GM18502 (cell line): ENCODE data around the gene NPDC1.
"Not testable (repeated sequence)": the region's sequence is repeated elsewhere in the genome, so short reads cannot be mapped to it uniquely, and the experiment has no call there.

ENCODE experiments used
- ATAC-seq: cut with Tn5 transposase; IDR thresholded peaks from one replicate; pipeline ENCODE4 v1.9.1; 2021; ENCODE audit warnings: mild to moderate bottlenecking; ENCODE audit not compliant: unreplicated experiment, poor library complexity

The NPDC1 gene

GRCh38 chr9:137042751-137043727, 2.9 kb downstream of the NPDC1 start:
- no peak for ATAC-seq

DNA sequence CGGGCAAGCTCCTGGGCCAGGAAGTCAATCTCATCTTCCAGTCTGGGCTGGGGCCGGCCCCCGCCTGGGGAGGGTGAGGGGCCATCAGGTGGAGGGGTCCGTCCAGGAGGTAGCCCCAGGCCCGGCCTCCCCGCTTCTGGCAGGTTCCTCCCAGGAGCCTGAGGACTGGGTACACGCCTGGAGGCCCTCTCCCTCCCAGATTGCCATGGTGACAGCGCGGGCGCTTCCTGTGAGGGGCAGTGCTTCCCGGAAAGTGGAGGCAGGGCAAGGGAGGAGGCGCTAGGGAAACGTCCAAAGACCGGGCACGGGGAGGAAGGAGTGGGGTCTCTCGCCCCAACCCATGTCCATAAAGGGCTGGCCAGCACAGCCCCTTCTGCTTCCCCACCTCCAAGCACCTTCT, 4.9 kb downstream of the NPDC1 start:
- ATAC-seq, result no peak

GRCh38 chr9:137040568-137040967, 5.4 kb downstream of the NPDC1 start:
- no peak for ATAC-seq

DNA sequence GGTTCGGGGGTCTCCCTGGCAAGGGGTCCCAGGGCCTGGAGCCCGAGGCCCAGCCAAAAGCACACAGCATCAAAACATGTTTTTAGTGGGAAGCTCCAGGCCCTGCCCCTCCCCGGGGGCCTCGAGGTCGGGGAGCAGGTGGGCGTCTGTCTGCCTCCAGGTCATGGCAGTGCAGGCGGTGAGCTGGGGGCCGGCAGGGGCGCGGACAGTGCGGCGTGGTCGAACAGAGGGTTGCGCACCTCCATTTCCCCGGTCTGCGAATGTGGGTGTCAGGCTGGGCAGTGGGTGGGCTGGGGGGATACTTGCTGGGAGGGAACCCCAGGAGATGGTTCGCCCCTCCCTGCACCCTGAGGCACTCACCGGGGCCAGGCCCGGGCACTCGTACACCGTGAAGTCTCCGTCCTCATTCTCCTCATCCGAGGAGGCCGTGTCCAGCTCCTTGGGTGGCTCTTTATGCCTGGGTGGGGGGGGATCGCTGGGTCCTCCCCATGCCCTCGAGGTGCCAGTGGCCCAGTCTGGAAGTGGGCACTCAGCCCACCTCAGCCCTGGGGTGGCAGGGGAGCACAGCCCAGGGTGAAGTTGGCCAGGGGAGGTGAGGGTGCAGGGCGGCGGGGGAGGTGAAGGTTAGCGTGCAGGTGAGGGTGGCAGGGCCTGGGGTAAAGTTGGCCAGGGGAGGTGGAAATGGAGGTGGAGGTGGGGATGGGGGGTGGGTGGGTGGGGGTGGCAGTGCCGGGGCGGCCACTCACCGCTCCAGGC, 6.2 kb downstream of the NPDC1 start:
- no peak for ATAC-seq

GRCh38 chr9:137038916-137039315, 7.1 kb downstream of the NPDC1 start:
- no peak for ATAC-seq

DNA sequence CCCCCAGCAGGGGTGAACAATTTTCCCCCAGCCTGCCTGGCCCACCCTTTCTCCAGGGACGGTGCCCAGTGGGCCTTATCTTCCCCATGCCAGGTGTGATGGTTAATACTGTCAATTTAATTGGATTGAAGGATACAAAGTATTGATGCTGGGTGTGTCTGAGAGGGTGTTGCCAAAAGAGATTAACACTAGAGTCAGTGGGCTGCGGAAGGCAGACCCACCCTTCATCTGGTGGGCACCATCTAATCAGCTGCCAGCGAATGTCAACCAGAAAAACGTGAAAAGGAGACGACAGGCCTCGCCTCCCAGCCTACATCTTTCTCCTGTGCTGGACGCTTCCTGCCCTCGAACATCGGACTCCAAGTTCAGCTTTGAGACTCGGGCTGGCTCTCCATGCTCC, 8.5 kb downstream of the NPDC1 start:
- ATAC-seq, result no peak

GRCh38 chr9:137037035-137037434, 8.9 kb downstream of the NPDC1 start:
- no peak for ATAC-seq

GRCh38 chr9:137035937-137036336, 10.0 kb downstream of the NPDC1 start:
- no peak for ATAC-seq

DNA sequence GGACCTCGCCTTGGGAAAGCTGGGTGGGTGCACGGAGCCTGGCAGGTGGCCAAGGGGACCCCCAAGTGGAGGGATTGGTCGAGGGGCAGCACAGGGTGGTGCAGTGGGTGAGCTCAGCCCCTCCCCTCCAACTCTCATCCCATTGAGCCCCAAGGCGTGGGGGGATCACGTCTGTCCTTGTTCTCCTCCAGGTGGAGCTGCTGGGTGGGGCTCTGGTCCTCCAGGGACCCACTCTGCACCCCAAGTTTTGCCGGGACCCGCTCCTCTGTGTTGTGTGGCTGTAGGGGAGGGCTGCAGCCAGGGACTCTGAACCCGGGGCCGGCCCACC, 10.5 kb downstream of the NPDC1 start:
- ATAC-seq, result no peak

DNA sequence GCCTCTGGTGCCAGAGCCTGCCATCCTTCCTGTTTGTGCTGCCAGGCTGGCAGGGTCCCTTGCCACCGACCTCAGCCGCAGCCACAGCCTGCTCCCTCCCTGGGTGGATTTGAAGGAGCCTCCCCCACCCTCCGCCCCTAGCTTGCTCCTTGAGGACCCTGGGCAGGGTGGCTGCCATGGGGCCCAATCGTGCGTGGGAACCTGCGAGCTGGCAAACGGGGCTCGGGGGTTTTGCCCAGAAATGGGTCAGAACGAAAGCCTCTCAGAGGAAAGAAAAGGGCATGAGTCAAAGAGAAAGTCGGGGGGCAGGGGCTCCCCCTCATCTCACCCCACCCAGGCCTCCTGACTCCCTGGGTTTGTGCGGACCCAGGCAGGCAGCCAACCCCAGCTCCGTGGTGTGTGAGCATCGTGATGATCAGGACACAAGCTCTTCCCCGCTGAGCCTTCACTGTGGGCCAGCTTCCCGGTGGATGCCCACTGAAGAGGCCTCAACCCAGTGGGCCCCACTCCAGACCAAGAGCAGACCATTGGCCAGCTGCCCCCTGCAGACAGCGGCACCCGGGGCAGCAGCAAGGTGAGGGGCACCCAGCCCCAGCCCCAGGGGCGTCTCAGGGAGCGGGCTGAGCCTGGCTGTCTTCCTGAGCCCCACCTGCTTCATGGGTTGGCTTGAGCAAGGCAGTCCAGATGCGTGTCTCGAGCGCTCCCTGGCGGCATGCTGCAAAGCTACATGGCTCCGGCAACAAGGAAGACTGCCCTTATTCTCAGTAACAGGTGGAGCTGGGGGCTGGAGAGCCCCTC, 11.1 kb downstream of the NPDC1 start:
- peak; percentile 57 for ATAC-seq

DNA sequence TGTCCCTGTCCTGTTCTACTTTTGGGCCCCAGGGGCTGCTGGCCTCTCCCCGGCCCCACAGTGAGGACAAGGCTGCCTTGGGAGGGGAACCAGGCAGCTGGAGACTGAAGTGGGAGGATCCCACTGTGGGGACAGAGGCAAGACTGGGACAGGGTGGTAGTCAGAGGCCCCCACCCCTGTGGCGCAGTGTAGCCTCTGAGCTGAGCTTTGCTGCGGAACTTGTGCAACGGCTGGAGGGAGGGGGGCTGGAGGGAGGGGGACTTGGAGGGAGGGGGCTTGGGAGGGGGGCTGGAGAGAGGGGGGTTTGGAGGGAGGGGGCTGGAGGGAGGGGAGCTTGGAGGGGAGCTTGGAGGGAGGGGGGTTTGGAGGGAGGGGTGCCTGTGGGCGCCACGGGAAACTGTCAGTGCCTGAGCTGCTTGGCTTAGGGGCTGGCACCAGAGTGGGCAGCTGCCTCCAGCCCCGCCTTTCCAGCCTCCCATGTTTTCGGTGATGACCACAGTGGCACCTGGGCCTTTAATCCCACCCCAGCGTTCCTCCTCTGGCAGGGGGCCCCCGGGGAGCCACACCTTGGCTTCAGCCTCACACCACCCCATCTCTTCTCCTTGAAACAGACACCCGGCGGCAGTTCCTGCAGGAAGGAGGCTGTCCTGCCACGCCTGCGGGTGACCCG, 11.8 kb downstream of the NPDC1 start:
- ATAC-seq, result no peak

GRCh38 chr9:137033481-137033880, 12.5 kb downstream of the NPDC1 start:
- not testable (repeated sequence) for ATAC-seq

GRCh38 chr9:137032858-137033257, 13.1 kb downstream of the NPDC1 start:
- ATAC-seq, result no peak

DNA sequence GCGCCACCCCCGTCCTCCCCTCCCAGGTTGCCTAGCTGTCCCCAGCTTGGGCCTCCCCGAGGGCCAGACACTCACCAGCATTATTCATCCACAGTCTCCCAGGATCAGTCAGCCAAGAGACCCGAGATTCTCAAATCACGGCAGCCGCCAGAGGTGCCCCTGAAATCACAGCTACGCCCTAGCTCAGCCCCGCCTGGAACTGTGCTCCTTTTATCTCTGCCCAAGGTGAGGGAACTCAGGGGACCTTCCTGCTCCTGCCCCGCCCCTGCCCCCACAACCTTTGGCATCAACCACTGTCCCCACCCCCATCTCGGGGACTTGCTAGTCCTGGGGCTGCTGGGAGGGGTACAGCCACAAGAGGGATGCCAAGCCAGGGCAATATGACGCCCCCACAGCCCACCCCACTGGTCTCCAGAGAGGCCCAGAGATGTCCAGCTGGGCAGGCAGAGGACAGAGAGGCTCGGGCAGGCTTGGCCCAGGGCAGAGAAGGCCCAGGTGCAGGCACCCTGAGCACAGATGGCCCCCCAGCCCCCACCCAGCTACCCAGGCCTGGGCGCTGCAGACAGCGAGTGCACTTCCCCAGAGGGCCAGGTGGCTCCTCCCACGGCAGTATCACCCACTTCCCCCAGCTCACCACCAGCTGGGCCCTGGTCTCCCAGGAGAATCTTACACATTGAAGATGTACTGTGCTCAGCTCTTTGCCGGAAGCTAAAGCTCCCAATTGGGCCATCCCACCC, 13.9 kb downstream of the NPDC1 start, which contains the start of gene FUT7:
Gene FUT7, minus strand, starts transcription at position 185 of the 737 bp plus-strand sequence. Its CDS starts 97 bp downstream, at position 88.
- ATAC-seq, result no peak

DNA sequence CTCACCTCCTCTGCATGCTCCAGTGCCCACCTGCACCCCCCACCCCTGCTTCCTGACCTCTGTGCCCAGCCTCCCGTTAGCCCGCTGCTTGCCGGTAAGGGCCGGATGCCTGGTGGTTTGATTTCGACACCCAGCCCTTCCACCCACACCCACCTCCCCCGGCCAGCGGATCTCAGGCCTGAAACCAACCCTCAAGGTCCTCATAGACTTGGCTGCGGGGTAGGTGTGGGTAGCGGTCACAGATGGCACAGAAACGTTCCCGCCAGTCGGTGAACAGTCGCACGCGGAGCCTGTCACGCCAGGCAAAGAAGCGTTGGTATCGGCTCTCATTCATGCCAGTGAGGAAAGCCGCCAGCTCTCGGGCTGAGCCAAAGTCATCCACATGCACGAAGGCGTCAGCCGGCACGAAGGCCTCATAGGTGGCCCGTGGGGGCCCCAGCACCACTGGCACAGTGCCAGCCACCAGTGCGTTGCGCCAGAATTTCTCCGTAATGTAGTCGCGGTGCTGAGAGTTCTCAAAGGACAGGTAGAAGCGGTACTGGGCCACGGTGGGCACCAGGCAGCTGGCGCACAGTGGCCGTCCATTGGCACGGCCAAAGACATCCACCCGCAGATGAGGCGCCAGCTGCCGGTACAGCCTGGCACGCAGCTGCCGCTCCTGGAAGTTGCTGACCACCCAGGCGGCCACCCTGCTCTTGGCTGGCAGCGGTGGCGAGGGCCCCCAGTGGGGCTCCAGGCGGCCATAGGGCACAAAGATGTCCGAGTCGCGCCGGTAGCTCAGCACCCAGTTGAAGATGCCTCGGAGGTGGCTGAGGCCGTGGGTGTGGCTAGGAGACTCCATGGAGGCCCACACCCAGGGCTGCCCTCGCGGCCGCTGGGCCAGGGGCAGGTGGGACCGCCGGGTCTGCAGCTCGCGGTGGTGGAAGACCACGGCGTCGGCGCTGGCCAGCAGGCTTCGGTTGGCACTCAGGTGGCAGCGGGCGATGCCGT, 15.1 kb downstream of the NPDC1 start:
- ATAC-seq, result no peak

DNA sequence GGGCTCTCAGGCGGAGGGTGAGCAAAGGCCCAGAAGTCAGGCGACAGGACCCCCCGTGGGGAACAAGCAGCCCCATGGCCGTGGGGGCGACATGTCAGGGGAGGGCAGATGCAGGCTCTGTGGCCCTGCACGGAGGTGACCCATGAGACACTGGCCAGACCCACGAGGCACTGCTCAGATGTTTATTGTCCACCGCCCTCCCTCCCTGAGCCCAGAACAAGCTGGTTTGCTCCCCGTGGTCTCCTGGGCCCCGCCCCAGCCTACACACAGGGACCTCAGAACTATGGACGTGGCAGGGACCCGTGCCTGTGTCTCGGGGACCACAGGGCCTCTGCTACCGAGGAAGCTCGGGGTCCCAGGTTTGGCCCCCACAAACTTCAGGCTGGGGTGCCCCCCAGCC, 16.0 kb downstream of the NPDC1 start:
- no peak for ATAC-seq

- no peak for ATAC-seq
Measured at GRCh38 chr9:137029058-137029936, 16.7 kb downstream of the NPDC1 start.
